A549 (cell line): ENCODE results near the gene ZBED1. TPM values are rescaled to one million over a fixed set of nuclear protein-coding genes. Genes with fewer than 3 reads are reported as not detected.

Source experiments
- ATAC-seq, 2 experiments: fragments of 200-7000 bp in 1 of 2; fragments of >200 bp in 1 of 2; cut with Nextera tagmentation in 1 of 2; cut with Tn5 transposase in 1 of 2; 3 replicates each; pipeline versions ENCODE4 v1.8.0 to v1.9.1; 2018 to 2020; ENCODE audit warnings: mild to moderate bottlenecking in 1 of 2, moderate library complexity in 1 of 2
- CTCF ChIA-PET: fragments of 300-600 bp; sonication (Branson Sonifier 250); formaldehyde crosslinking; extraction: SDS; loops from one replicate; lab custom pipeline; 2021; ENCODE audit warnings: antibody characterized with exemption, inconsistent platforms; lab: Yijun Ruan, JAX
- POLR2A ChIA-PET: fragments of 350-600 bp; formaldehyde crosslinking; extraction: SDS; loops from one replicate; lab custom pipeline; 2021; ENCODE audit warnings: antibody characterized with exemption, inconsistent platforms; lab: Yijun Ruan, JAX
- DNase-seq, 2 experiments: peaks; one replicate each; pipeline versions ENCODE4 v3.0.0 to v3.0.0-alpha.2; 2011 to 2016; ENCODE audit warnings: low read depth in 1 of 2, low spot score in 1 of 2
- FAIRE-seq: peaks from 2 replicates; lab custom pipeline; 2011; peaks lifted over from hg19 to GRCh38; lab: Jason Lieb, UNC
- H3K27ac ChIP-seq, 2 experiments: fragments of >200 bp; sonication (Bioruptor Twin); formaldehyde crosslinking; 3 replicates each; pipeline ENCODE4 v1.5.1; 2016 to 2017
- H3K4me1 ChIP-seq: fragments of >200 bp; sonication (Bioruptor Twin); formaldehyde crosslinking; 3 replicates; pipeline ENCODE4 v1.6.1; 2016
- H3K4me2 ChIP-seq: fragments of >200 bp; sonication (Bioruptor Twin); formaldehyde crosslinking; 3 replicates; pipeline ENCODE4 v1.6.1; 2016
- H3K4me3 ChIP-seq: fragments of >200 bp; sonication (Bioruptor Twin); formaldehyde crosslinking; 3 replicates; pipeline ENCODE4 v1.5.1; 2016
- H3K9me3 ChIP-seq: fragments of >200 bp; sonication (Bioruptor Twin); formaldehyde crosslinking; 3 replicates; pipeline ENCODE4 v1.6.1; 2016
- CBX2 ChIP-seq: fragments of 200-600 bp; sonication (generic); IDR thresholded peaks from 2 replicates; pipeline ENCODE4 v1.6.1; 2016; ENCODE audit warnings: low read depth, mild to moderate bottlenecking, borderline replicate concordance
- CHD4 ChIP-seq: fragments of 200-600 bp; sonication (generic); IDR thresholded peaks from 2 replicates; pipeline ENCODE4 v1.6.1; 2016; ENCODE audit warnings: antibody characterized with exemption, mild to moderate bottlenecking, borderline replicate concordance
- EHF ChIP-seq: fragments of 250-450 bp; sonication (Bioruptor Pico); IDR thresholded peaks from 2 replicates; pipeline ENCODE4 v1.5.0; 2020; ENCODE audit warnings: mild to moderate bottlenecking
- HDAC2 ChIP-seq: fragments of 200-600 bp; sonication (generic); IDR thresholded peaks from 2 replicates; pipeline ENCODE4 v1.6.1; 2016
- MAFK ChIP-seq: fragments of 450-650 bp; IDR thresholded peaks from 2 replicates; pipeline ENCODE4 v1.6.1; 2014; ENCODE audit not compliant: partially characterized antibody
- NFE2L2 ChIP-seq: fragments of 150-350 bp; conservative IDR thresholded peaks from 2 replicates; pipeline ENCODE4 v1.6.1; 2014; ENCODE audit warnings: low read length
- POLR2AphosphoS2 ChIP-seq: conservative IDR thresholded peaks from 2 replicates; pipeline ENCODE4 v1.6.1; 2012; ENCODE audit warnings: low read length, improper control_type of control experiment, inconsistent platforms
- RAD21 ChIP-seq, 2 experiments: fragments of >200 bp in 1 of 2; sonication (Bioruptor Twin) in 1 of 2; formaldehyde crosslinking in 1 of 2; IDR thresholded peaks in 1 of 2; conservative IDR thresholded peaks in 1 of 2; 2 replicates in 1 of 2; 3 replicates in 1 of 2; pipeline ENCODE4 v1.6.1; 2012 to 2018; ENCODE audit warnings: inconsistent platforms in 1 of 2
- TP53 ChIP-seq: fragments of 250-450 bp; sonication (Bioruptor Pico); IDR thresholded peaks from 2 replicates; pipeline ENCODE4 v1.5.0; 2021; ENCODE audit warnings: mild to moderate bottlenecking, moderate library complexity
- ZC3H11A ChIP-seq: fragments of 450-650 bp; IDR thresholded peaks from 2 replicates; pipeline ENCODE4 v1.6.1; 2014; ENCODE audit warnings: antibody characterized with exemption, mild to moderate bottlenecking
- ZFP36 ChIP-seq: fragments of 450-650 bp; IDR thresholded peaks from 2 replicates; pipeline ENCODE4 v1.6.1; 2014; ENCODE audit warnings: borderline replicate concordance; ENCODE audit not compliant: partially characterized antibody
- ZNF302 ChIP-seq: fragments of 250-450 bp; sonication (Bioruptor Pico); IDR thresholded peaks from 2 replicates; pipeline ENCODE4 v1.9.0; 2021; ENCODE audit warnings: inconsistent platforms, mild to moderate bottlenecking, moderate library complexity
- WGBS: methylation state at CpG from one replicate; pipeline ENCODE4 v1.1.6; 2017; ENCODE audit errors: missing lambda C conversion rate; 5-methylcytosine and 5-hydroxymethylcytosine counted together
- polyA plus RNA-seq, 4 experiments: library from polyadenylated mRNA; depleted of rRNA in 3 of 4; stranded (reverse); fragments of >200 nt; fragmentation: RNase III in 1 of 4; extraction: RNeasy Plus Mini Kit Qiagen cat#74134 plus additional on column Dnase treatment in 1 of 4; gene quantifications; 2 replicates in 3 of 4; 3 replicates in 1 of 4; pipeline ENCODE4 v1.2.3, GENCODE V29; 2011 to 2017
- TF ChIP-seq, protein P1 (sequence below): fragments of >200 bp; sonication (Bioruptor Twin); formaldehyde crosslinking; IDR thresholded peaks from 2 replicates; pipeline ENCODE4 v1.6.1; 2016
- TF ChIP-seq, protein P2 (sequence below): fragments of 200-600 bp; sonication (generic); IDR thresholded peaks from 2 replicates; pipeline ENCODE4 v1.6.1; 2016; ENCODE audit warnings: antibody characterized with exemption, mild to moderate bottlenecking, moderate library complexity
- TF ChIP-seq, protein P3 (sequence below): IDR thresholded peaks from 2 replicates; pipeline ENCODE4 v1.6.1; 2012; ENCODE audit warnings: low read depth, borderline replicate concordance
- TF ChIP-seq, protein P4 (sequence below): IDR thresholded peaks from 2 replicates; pipeline ENCODE4 v1.6.1; 2012
- TF ChIP-seq, protein P5 (sequence below): fragments of 250-450 bp; sonication (Bioruptor Pico); IDR thresholded peaks from 2 replicates; pipeline ENCODE4 v1.5.0; 2020; ENCODE audit warnings: low read depth, mild to moderate bottlenecking, moderate library complexity

Gene ZBED1
- polyA plus RNA-seq, 2 of the 4 experiments (the other 2 are of a cell fraction): 19.7 to 21.9 TPM

DNA sequence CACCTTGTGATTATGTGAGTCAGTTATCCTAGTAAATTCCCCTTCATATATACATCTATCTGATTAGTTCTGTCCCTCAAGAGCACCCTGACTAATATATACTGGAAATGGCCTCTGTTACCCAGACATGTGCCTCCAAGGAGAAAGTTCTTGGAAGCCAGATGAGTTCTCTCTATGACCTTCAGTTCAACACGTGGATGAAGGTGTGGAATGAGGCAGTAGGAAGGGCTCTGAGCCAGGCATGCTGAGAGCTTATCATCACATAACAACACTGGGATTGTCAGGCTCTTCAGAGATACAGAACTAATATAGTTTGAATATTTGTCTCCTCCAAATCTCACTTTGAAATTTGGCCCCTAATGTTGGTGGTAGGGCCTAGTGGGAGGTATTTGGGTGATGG, 44.4 kb upstream of the ZBED1 start:
- CTCF ChIA-PET: no interaction called here
- Histone ChIP-seq H3K27ac (no peak overlapping the region), H3K4me2 (no peak overlapping the region)
- no peak for DNase-seq
- WGBS: 0% methylated on average over 1 of the region's 1 CpG
- TF ChIP-seq CHD4: no peak
- TF ChIP-seq, protein P1, sequence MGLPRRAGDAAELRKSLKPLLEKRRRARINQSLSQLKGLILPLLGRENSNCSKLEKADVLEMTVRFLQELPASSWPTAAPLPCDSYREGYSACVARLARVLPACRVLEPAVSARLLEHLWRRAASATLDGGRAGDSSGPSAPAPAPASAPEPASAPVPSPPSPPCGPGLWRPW: no peak
- TF ChIP-seq MAFK: no peak
- no peak for TF ChIP-seq TP53 (CRISPR knock-in tag)
- no peak for TF ChIP-seq EHF (CRISPR knock-in tag)
- no peak for TF ChIP-seq NFE2L2
- TF ChIP-seq, protein P2, sequence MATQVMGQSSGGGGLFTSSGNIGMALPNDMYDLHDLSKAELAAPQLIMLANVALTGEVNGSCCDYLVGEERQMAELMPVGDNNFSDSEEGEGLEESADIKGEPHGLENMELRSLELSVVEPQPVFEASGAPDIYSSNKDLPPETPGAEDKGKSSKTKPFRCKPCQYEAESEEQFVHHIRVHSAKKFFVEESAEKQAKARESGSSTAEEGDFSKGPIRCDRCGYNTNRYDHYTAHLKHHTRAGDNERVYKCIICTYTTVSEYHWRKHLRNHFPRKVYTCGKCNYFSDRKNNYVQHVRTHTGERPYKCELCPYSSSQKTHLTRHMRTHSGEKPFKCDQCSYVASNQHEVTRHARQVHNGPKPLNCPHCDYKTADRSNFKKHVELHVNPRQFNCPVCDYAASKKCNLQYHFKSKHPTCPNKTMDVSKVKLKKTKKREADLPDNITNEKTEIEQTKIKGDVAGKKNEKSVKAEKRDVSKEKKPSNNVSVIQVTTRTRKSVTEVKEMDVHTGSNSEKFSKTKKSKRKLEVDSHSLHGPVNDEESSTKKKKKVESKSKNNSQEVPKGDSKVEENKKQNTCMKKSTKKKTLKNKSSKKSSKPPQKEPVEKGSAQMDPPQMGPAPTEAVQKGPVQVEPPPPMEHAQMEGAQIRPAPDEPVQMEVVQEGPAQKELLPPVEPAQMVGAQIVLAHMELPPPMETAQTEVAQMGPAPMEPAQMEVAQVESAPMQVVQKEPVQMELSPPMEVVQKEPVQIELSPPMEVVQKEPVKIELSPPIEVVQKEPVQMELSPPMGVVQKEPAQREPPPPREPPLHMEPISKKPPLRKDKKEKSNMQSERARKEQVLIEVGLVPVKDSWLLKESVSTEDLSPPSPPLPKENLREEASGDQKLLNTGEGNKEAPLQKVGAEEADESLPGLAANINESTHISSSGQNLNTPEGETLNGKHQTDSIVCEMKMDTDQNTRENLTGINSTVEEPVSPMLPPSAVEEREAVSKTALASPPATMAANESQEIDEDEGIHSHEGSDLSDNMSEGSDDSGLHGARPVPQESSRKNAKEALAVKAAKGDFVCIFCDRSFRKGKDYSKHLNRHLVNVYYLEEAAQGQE: no peak
- no peak for TF ChIP-seq ZNF302 (CRISPR knock-in tag)
- no peak for TF ChIP-seq CBX2
- TF ChIP-seq RAD21 (conservative IDR thresholded peaks at IDR 0.05 in 1 of 2, IDR thresholded peaks at IDR 0.05 in 1 of 2): no peak
- TF ChIP-seq, all 56 proteins: peak for 0
- POLR2A ChIA-PET: no interaction called here
- FAIRE-seq (no peak), ATAC-seq (no peak)
- Histone ChIP-seq H3K4me3 (no peak overlapping the region), H3K9me3 (peaks cover 22% of the 10 kb centered on the region; the same call in 2 of the 3 replicates), H3K4me1 (no peaks in the 10 kb centered on the region)

DNA sequence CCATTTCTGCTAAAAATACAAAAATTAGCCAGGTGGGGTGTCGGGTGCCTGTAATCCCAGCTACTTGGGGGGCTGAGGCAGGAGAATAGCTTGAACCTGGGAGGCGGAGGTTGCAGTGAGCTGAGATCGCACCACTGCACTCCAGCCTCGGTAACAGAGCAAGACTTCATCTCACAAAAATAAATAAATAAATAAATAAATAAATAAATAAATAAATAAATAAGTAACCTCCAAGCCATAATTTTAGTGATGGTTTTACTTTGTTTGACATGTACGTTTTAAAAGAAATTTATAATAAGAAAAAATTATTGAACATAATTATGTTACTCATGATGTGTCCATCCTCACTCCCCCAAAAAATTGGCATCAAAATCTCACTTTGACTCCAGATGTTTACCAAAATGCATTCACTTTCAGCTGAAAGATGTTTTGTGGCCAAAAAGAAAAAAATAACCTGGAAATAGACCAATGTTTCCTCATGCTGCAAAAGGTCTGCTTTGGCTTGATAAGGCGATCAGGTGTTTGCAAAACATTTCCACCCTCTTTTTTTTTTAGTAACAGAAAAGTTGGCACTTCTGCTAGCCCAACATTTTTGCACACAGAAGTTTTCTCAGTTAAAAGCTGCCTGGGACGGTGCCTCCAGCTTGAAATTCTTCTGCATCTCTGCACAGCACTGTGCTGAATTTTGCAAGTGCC, 42.2 kb upstream of the ZBED1 start:
- ChIA-PET POLR2A (no interaction called here), CTCF (no interaction called here)
- Histone ChIP-seq H3K9me3 (peaks cover 22% of the 10 kb centered on the region; the same call in 2 of the 3 replicates), H3K4me3 (no peak overlapping the region), H3K4me2 (no peak overlapping the region), H3K4me1 (no peaks in the 10 kb centered on the region), H3K27ac (no peak overlapping the region)
- TF ChIP-seq, protein P3, sequence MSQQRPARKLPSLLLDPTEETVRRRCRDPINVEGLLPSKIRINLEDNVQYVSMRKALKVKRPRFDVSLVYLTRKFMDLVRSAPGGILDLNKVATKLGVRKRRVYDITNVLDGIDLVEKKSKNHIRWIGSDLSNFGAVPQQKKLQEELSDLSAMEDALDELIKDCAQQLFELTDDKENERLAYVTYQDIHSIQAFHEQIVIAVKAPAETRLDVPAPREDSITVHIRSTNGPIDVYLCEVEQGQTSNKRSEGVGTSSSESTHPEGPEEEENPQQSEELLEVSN: no peak
- TF ChIP-seq, protein P4, sequence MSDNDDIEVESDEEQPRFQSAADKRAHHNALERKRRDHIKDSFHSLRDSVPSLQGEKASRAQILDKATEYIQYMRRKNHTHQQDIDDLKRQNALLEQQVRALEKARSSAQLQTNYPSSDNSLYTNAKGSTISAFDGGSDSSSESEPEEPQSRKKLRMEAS: no peak
- TF ChIP-seq ZC3H11A (peak; percentile 47), ZFP36 (no peak)
- TF ChIP-seq, protein P5, sequence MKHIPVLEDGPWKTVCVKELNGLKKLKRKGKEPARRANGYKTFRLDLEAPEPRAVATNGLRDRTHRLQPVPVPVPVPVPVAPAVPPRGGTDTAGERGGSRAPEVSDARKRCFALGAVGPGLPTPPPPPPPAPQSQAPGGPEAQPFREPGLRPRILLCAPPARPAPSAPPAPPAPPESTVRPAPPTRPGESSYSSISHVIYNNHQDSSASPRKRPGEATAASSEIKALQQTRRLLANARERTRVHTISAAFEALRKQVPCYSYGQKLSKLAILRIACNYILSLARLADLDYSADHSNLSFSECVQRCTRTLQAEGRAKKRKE (CRISPR knock-in tag): no peak
- no peak for FAIRE-seq
- DNase-seq: no peak
- WGBS: 74% methylated on average over 7 of the region's 7 CpGs
- ATAC-seq: no peak

DNA sequence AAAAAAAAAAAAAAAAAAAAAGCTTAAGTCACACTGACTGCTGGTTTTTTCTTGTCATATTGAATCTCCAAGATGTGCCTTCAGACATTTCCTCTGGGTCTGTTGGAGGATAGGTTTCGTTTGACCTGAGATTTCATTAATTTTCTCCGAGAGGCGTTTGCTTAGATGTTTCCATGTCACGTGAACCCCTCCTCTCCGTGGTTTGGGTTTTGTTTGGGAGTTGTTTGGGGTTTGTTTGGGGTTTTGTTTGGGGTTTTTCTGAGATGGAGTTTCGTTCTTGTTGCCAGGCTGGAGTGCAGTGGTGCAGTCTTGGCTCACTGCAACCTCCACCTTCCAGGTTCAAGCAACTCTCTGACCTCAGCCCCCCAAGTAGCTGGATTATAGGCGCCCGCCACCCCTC, 40.8 kb upstream of the ZBED1 start:
- no peak for FAIRE-seq
- no peak overlapping the region for H3K4me3 ChIP-seq
- WGBS: 67% methylated on average over 8 of the region's 8 CpGs
- H3K4me2 ChIP-seq: no peak overlapping the region
- H3K27ac ChIP-seq: no peak overlapping the region
- H3K4me1 ChIP-seq: no peaks in the 10 kb centered on the region
- DNase-seq: no peak
- no peak for TF ChIP-seq POLR2AphosphoS2
- TF ChIP-seq HDAC2: no peak
- TF ChIP-seq CBX2: no peak
- peaks cover 17% of the 10 kb centered on the region; the same call in 2 of the 3 replicates for H3K9me3 ChIP-seq
- ATAC-seq: no peak
- POLR2A ChIA-PET: no interaction called here
- CTCF ChIA-PET: no interaction called here
